ENCODE measurements around the gene FAM78B.

GRCh38 chr1:166155108-166155507 is 11.7 kb downstream of the FAM78B start:
- no peak for TF ChIP-seq CTCF (IDR thresholded peaks at IDR 0.05)
- TF ChIP-seq POLR2A (IDR thresholded peaks at IDR 0.05) = no peak

All from Peyer's patch (tissue), 4 donors.